Endothelial cell of umbilical vein (primary cell): Measurements from ENCODE around the gene MORC2.

Experiments used
- EZH2 ChIP-seq: IDR thresholded peaks from 2 replicates; pipeline ENCODE4 v1.6.1; 2012; ENCODE audit warnings: borderline replicate concordance, low read depth, mild to moderate bottlenecking, moderate library complexity, low read length, inconsistent platforms; ENCODE audit not compliant: severe bottlenecking
- FOS ChIP-seq: IDR thresholded peaks from 2 replicates; pipeline ENCODE4 v1.6.1; 2011; ENCODE audit warnings: mild to moderate bottlenecking, low read length, moderate library complexity, borderline replicate concordance; ENCODE audit not compliant: insufficient read depth
- GATA2 ChIP-seq: IDR thresholded peaks from 2 replicates; pipeline ENCODE4 v1.7.0; 2011; ENCODE audit warnings: low read depth, mild to moderate bottlenecking, moderate library complexity, mixed read lengths, low read length; ENCODE audit not compliant: insufficient read length, insufficient read depth
- JUN ChIP-seq: IDR thresholded peaks from 2 replicates; pipeline ENCODE4 v1.6.1; 2011; ENCODE audit warnings: borderline replicate concordance, low read depth; ENCODE audit not compliant: insufficient read length, insufficient read depth
- MYC ChIP-seq: IDR thresholded peaks from one replicate; pipeline ENCODE4 v1.6.1; 2011; ENCODE audit warnings: mild to moderate bottlenecking, low read depth, low read length
- POLR2A ChIP-seq: IDR thresholded peaks from 2 replicates; pipeline ENCODE4 v1.6.1; 2012; ENCODE audit warnings: low read depth, mild to moderate bottlenecking, control low read depth, low read length
- POLR2AphosphoS5 ChIP-seq: IDR thresholded peaks from 2 replicates; pipeline ENCODE4 v1.6.1; 2012; ENCODE audit warnings: low read depth, mild to moderate bottlenecking, control low read depth, low read length, moderate library complexity; ENCODE audit not compliant: insufficient read depth
- TF ChIP-seq, protein P1 (sequence below), 2 donors: IDR thresholded peaks; 1 replicate in 1 of 2; 2 replicates in 1 of 2; pipeline ENCODE4 v1.5.1; 2011; ENCODE audit warnings: low read length in 2 of 2, mild to moderate bottlenecking in 2 of 2, moderate library complexity in 2 of 2, control low read depth in 1 of 2, inconsistent platforms in 1 of 2, low read depth in 1 of 2; ENCODE audit not compliant: insufficient read depth in 1 of 2; ENCODE audit errors: extremely low read depth in 1 of 2
- TF ChIP-seq, protein P2 (sequence below): IDR thresholded peaks from 2 replicates; pipeline ENCODE4 v1.6.1; 2011; ENCODE audit not compliant: insufficient read depth, insufficient read length

- TF ChIP-seq, protein P1, sequence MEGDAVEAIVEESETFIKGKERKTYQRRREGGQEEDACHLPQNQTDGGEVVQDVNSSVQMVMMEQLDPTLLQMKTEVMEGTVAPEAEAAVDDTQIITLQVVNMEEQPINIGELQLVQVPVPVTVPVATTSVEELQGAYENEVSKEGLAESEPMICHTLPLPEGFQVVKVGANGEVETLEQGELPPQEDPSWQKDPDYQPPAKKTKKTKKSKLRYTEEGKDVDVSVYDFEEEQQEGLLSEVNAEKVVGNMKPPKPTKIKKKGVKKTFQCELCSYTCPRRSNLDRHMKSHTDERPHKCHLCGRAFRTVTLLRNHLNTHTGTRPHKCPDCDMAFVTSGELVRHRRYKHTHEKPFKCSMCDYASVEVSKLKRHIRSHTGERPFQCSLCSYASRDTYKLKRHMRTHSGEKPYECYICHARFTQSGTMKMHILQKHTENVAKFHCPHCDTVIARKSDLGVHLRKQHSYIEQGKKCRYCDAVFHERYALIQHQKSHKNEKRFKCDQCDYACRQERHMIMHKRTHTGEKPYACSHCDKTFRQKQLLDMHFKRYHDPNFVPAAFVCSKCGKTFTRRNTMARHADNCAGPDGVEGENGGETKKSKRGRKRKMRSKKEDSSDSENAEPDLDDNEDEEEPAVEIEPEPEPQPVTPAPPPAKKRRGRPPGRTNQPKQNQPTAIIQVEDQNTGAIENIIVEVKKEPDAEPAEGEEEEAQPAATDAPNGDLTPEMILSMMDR (IDR thresholded peaks at IDR 0.05; ENCODE audit: extremely low read depth in 1 of 2, insufficient read depth in 1 of 2, low read depth in 1 of 2, low read length in 2 of 2) = no peak
- TF ChIP-seq POLR2A (no peak), POLR2AphosphoS5 (no peak), EZH2 (no peak), FOS (no peak), MYC (no peak), JUN (no peak), GATA2 (no peak)
- TF ChIP-seq, protein P2, sequence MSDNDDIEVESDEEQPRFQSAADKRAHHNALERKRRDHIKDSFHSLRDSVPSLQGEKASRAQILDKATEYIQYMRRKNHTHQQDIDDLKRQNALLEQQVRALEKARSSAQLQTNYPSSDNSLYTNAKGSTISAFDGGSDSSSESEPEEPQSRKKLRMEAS = no peak
Measured at GRCh38 chr22:30930228-30930627, 38.3 kb downstream of the MORC2 start.
